ENCODE data around the gene GRID1. TPM values are rescaled to one million over a fixed set of nuclear protein-coding genes. Genes with fewer than 3 reads are reported as not detected.

GRID1 gene
- total RNA-seq, 1 experiment from 2014 or later: 0.37 TPM

DNA sequence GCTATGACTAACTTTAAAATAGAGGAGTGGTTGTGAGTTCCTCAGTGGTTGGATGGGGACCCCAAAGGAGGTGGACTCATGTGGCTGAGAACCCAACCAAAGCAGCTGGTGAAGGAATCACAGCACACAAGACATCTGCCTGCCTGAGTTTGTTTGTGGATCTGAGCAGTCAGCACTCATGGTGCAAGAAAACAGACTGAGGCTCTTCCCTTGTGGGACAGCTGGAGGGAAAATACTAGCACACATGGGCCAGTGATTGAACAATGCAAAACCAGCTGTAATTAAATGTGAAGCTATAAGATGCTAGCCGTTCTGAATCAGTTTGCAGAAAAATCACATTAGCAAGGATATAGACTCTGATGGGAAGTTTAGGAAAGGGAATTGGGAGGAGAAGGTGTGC is 707.3 kb downstream of the GRID1 start:
- no peaks in the 10 kb centered on the region for H3K27me3 Mint-ChIP-seq (ENCODE audit: low read depth)
- TF ChIP-seq, protein P1, sequence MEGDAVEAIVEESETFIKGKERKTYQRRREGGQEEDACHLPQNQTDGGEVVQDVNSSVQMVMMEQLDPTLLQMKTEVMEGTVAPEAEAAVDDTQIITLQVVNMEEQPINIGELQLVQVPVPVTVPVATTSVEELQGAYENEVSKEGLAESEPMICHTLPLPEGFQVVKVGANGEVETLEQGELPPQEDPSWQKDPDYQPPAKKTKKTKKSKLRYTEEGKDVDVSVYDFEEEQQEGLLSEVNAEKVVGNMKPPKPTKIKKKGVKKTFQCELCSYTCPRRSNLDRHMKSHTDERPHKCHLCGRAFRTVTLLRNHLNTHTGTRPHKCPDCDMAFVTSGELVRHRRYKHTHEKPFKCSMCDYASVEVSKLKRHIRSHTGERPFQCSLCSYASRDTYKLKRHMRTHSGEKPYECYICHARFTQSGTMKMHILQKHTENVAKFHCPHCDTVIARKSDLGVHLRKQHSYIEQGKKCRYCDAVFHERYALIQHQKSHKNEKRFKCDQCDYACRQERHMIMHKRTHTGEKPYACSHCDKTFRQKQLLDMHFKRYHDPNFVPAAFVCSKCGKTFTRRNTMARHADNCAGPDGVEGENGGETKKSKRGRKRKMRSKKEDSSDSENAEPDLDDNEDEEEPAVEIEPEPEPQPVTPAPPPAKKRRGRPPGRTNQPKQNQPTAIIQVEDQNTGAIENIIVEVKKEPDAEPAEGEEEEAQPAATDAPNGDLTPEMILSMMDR (IDR thresholded peaks at IDR 0.05): no peak
- TF ChIP-seq JAZF1 (CRISPR knock-in tag; IDR thresholded peaks at IDR 0.05) (no peak), JUN (CRISPR knock-in tag; IDR thresholded peaks at IDR 0.05) (no peak), ATF1 (CRISPR knock-in tag; IDR thresholded peaks at IDR 0.05) (no peak), ZNF138 (CRISPR knock-in tag; conservative IDR thresholded peaks at IDR 0.05) (no peak), TP53 (CRISPR knock-in tag; IDR thresholded peaks at IDR 0.05) (no peak), TEAD1 (CRISPR knock-in tag; IDR thresholded peaks at IDR 0.05) (no peak), NFATC4 (CRISPR knock-in tag; IDR thresholded peaks at IDR 0.05) (no peak), CREB1 (CRISPR knock-in tag; IDR thresholded peaks at IDR 0.05) (no peak), TEAD4 (CRISPR knock-in tag; IDR thresholded peaks at IDR 0.05) (no peak), ZNF232 (CRISPR knock-in tag; IDR thresholded peaks at IDR 0.05) (no peak), SMAD3 (CRISPR knock-in tag; IDR thresholded peaks at IDR 0.05; ENCODE audit: borderline replicate concordance) (no peak)
- TF ChIP-seq, protein P2, sequence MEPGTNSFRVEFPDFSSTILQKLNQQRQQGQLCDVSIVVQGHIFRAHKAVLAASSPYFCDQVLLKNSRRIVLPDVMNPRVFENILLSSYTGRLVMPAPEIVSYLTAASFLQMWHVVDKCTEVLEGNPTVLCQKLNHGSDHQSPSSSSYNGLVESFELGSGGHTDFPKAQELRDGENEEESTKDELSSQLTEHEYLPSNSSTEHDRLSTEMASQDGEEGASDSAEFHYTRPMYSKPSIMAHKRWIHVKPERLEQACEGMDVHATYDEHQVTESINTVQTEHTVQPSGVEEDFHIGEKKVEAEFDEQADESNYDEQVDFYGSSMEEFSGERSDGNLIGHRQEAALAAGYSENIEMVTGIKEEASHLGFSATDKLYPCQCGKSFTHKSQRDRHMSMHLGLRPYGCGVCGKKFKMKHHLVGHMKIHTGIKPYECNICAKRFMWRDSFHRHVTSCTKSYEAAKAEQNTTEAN (CRISPR knock-in tag; IDR thresholded peaks at IDR 0.05): no peak
- TF ChIP-seq, protein P3, sequence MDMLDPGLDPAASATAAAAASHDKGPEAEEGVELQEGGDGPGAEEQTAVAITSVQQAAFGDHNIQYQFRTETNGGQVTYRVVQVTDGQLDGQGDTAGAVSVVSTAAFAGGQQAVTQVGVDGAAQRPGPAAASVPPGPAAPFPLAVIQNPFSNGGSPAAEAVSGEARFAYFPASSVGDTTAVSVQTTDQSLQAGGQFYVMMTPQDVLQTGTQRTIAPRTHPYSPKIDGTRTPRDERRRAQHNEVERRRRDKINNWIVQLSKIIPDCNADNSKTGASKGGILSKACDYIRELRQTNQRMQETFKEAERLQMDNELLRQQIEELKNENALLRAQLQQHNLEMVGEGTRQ (CRISPR knock-in tag; IDR thresholded peaks at IDR 0.05): no peak
- TF ChIP-seq, protein P4, sequence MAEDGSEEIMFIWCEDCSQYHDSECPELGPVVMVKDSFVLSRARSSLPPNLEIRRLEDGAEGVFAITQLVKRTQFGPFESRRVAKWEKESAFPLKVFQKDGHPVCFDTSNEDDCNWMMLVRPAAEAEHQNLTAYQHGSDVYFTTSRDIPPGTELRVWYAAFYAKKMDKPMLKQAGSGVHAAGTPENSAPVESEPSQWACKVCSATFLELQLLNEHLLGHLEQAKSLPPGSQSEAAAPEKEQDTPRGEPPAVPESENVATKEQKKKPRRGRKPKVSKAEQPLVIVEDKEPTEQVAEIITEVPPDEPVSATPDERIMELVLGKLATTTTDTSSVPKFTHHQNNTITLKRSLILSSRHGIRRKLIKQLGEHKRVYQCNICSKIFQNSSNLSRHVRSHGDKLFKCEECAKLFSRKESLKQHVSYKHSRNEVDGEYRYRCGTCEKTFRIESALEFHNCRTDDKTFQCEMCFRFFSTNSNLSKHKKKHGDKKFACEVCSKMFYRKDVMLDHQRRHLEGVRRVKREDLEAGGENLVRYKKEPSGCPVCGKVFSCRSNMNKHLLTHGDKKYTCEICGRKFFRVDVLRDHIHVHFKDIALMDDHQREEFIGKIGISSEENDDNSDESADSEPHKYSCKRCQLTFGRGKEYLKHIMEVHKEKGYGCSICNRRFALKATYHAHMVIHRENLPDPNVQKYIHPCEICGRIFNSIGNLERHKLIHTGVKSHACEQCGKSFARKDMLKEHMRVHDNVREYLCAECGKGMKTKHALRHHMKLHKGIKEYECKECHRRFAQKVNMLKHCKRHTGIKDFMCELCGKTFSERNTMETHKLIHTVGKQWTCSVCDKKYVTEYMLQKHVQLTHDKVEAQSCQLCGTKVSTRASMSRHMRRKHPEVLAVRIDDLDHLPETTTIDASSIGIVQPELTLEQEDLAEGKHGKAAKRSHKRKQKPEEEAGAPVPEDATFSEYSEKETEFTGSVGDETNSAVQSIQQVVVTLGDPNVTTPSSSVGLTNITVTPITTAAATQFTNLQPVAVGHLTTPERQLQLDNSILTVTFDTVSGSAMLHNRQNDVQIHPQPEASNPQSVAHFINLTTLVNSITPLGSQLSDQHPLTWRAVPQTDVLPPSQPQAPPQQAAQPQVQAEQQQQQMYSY (CRISPR knock-in tag; IDR thresholded peaks at IDR 0.05): no peak
- TF ChIP-seq, protein P5, sequence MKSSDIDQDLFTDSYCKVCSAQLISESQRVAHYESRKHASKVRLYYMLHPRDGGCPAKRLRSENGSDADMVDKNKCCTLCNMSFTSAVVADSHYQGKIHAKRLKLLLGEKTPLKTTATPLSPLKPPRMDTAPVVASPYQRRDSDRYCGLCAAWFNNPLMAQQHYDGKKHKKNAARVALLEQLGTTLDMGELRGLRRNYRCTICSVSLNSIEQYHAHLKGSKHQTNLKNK (CRISPR knock-in tag; IDR thresholded peaks at IDR 0.05): no peak
- TF ChIP-seq, protein P6, sequence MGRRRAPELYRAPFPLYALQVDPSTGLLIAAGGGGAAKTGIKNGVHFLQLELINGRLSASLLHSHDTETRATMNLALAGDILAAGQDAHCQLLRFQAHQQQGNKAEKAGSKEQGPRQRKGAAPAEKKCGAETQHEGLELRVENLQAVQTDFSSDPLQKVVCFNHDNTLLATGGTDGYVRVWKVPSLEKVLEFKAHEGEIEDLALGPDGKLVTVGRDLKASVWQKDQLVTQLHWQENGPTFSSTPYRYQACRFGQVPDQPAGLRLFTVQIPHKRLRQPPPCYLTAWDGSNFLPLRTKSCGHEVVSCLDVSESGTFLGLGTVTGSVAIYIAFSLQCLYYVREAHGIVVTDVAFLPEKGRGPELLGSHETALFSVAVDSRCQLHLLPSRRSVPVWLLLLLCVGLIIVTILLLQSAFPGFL (CRISPR knock-in tag; IDR thresholded peaks at IDR 0.05; ENCODE audit: borderline replicate concordance): no peak
- TF ChIP-seq, protein P7, sequence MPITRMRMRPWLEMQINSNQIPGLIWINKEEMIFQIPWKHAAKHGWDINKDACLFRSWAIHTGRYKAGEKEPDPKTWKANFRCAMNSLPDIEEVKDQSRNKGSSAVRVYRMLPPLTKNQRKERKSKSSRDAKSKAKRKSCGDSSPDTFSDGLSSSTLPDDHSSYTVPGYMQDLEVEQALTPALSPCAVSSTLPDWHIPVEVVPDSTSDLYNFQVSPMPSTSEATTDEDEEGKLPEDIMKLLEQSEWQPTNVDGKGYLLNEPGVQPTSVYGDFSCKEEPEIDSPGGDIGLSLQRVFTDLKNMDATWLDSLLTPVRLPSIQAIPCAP (CRISPR knock-in tag; IDR thresholded peaks at IDR 0.05): no peak
- TF ChIP-seq, protein P8, sequence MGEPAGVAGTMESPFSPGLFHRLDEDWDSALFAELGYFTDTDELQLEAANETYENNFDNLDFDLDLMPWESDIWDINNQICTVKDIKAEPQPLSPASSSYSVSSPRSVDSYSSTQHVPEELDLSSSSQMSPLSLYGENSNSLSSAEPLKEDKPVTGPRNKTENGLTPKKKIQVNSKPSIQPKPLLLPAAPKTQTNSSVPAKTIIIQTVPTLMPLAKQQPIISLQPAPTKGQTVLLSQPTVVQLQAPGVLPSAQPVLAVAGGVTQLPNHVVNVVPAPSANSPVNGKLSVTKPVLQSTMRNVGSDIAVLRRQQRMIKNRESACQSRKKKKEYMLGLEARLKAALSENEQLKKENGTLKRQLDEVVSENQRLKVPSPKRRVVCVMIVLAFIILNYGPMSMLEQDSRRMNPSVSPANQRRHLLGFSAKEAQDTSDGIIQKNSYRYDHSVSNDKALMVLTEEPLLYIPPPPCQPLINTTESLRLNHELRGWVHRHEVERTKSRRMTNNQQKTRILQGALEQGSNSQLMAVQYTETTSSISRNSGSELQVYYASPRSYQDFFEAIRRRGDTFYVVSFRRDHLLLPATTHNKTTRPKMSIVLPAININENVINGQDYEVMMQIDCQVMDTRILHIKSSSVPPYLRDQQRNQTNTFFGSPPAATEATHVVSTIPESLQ (CRISPR knock-in tag; IDR thresholded peaks at IDR 0.05): no peak
- TF ChIP-seq, protein P9, sequence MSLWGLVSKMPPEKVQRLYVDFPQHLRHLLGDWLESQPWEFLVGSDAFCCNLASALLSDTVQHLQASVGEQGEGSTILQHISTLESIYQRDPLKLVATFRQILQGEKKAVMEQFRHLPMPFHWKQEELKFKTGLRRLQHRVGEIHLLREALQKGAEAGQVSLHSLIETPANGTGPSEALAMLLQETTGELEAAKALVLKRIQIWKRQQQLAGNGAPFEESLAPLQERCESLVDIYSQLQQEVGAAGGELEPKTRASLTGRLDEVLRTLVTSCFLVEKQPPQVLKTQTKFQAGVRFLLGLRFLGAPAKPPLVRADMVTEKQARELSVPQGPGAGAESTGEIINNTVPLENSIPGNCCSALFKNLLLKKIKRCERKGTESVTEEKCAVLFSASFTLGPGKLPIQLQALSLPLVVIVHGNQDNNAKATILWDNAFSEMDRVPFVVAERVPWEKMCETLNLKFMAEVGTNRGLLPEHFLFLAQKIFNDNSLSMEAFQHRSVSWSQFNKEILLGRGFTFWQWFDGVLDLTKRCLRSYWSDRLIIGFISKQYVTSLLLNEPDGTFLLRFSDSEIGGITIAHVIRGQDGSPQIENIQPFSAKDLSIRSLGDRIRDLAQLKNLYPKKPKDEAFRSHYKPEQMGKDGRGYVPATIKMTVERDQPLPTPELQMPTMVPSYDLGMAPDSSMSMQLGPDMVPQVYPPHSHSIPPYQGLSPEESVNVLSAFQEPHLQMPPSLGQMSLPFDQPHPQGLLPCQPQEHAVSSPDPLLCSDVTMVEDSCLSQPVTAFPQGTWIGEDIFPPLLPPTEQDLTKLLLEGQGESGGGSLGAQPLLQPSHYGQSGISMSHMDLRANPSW (CRISPR knock-in tag; conservative IDR thresholded peaks at IDR 0.05; ENCODE audit: low read depth): no peak
- H3K27ac Mint-ChIP-seq: no peak overlapping the region
- H3K9me3 Mint-ChIP-seq: peaks cover 8% of the 10 kb centered on the region
- ChIA-PET POLR2A (no interaction called here), CTCF (no interaction called here)
- no peak overlapping the region for H3K4me3 Mint-ChIP-seq
- DNase-seq (ENCODE audit: low spot score): no peak
- no peaks in the 10 kb centered on the region for H3K36me3 Mint-ChIP-seq
- no peak for ATAC-seq
- H3K4me1 Mint-ChIP-seq: no peaks in the 10 kb centered on the region

Measured in WTC11 (cell line).